Liver (tissue), 9 donors: Measurements from ENCODE around the gene C1QA. TPM values are rescaled to one million over a fixed set of nuclear protein-coding genes. Genes with fewer than 3 reads are reported as not detected.

ENCODE experiments used
- DNase-seq: peaks from one replicate; pipeline ENCODE4 v3.0.0-alpha.2; 2017; ENCODE audit warnings: low spot score
- H3K27ac ChIP-seq, 2 donors: one replicate each; pipeline ENCODE4 v1.7.0; 2013; ENCODE audit warnings: inconsistent platforms in 2 of 2, low read length in 2 of 2, control low read depth in 1 of 2, low read depth in 1 of 2, mild to moderate bottlenecking in 1 of 2
- H3K27me3 ChIP-seq, 4 donors: one replicate each; pipeline versions ENCODE4 v1.6.1 to v1.7.0; 2013; ENCODE audit warnings: low read length in 3 of 4, inconsistent platforms in 1 of 4, mild to moderate bottlenecking in 1 of 4, moderate library complexity in 1 of 4; ENCODE audit not compliant: control insufficient read depth in 4 of 4, insufficient read depth in 4 of 4
- H3K36me3 ChIP-seq, 4 donors: one replicate each; pipeline versions ENCODE4 v1.6.1 to v1.7.0; 2013; ENCODE audit warnings: low read length in 3 of 4, mild to moderate bottlenecking in 3 of 4, low read depth in 1 of 4, moderate library complexity in 1 of 4; ENCODE audit not compliant: control insufficient read depth in 4 of 4, insufficient read depth in 3 of 4
- H3K4me1 ChIP-seq, 4 donors: one replicate each; pipeline versions ENCODE4 v1.6.1 to v1.7.0; 2013; ENCODE audit warnings: low read length in 3 of 4, mild to moderate bottlenecking in 3 of 4, moderate library complexity in 1 of 4; ENCODE audit not compliant: control insufficient read depth in 4 of 4, insufficient read depth in 4 of 4
- H3K4me3 ChIP-seq, 3 donors: one replicate each; pipeline versions ENCODE4 v1.6.1 to v1.7.0; 2013; ENCODE audit warnings: low read length in 3 of 3, control low read depth in 1 of 3, low read depth in 1 of 3, mild to moderate bottlenecking in 1 of 3
- H3K9ac ChIP-seq, 2 donors: one replicate each; pipeline ENCODE4 v1.7.0; 2013; ENCODE audit warnings: low read length in 2 of 2, mild to moderate bottlenecking in 2 of 2, moderate library complexity in 2 of 2, control low read depth in 1 of 2, low read depth in 1 of 2
- H3K9me3 ChIP-seq, 4 donors: one replicate each; pipeline versions ENCODE4 v1.6.1 to v1.7.0; 2013; ENCODE audit warnings: low read length in 3 of 4; ENCODE audit not compliant: control insufficient read depth in 4 of 4
- ATF3 ChIP-seq: IDR thresholded peaks from 2 replicates; pipeline ENCODE4 v1.6.1; 2016; ENCODE audit warnings: antibody characterized with exemption
- CTCF ChIP-seq: fragments of 150-350 bp; IDR thresholded peaks from 2 replicates; pipeline ENCODE4 v1.5.1; 2017; ENCODE audit warnings: improper control_type of control experiment, low read depth, low read length; ENCODE audit not compliant: missing input control
- FOXA1 ChIP-seq: IDR thresholded peaks from 2 replicates; pipeline ENCODE4 v1.6.1; 2016; ENCODE audit warnings: antibody characterized with exemption
- FOXA2 ChIP-seq: IDR thresholded peaks from 2 replicates; pipeline ENCODE4 v1.6.1; 2016; ENCODE audit warnings: antibody characterized with exemption
- GABPA ChIP-seq, 2 donors: IDR thresholded peaks in 1 of 2; conservative IDR thresholded peaks in 1 of 2; 2 replicates each; pipeline ENCODE4 v1.6.1; 2016; ENCODE audit warnings: antibody characterized with exemption in 2 of 2, mild to moderate bottlenecking in 1 of 2, moderate library complexity in 1 of 2
- HNF4A ChIP-seq, 2 donors: conservative IDR thresholded peaks; 2 replicates each; pipeline ENCODE4 v1.6.1; 2016; ENCODE audit warnings: antibody characterized with exemption in 2 of 2, mild to moderate bottlenecking in 2 of 2
- HNF4G ChIP-seq: IDR thresholded peaks from 2 replicates; pipeline ENCODE4 v1.6.1; 2016; ENCODE audit warnings: antibody characterized with exemption
- JUND ChIP-seq, 2 donors: IDR thresholded peaks; 2 replicates each; pipeline ENCODE4 v1.6.1; 2016; ENCODE audit warnings: antibody characterized with exemption in 2 of 2
- MAX ChIP-seq: IDR thresholded peaks from 2 replicates; pipeline ENCODE4 v1.6.1; 2016; ENCODE audit warnings: antibody characterized with exemption
- NR2F2 ChIP-seq: IDR thresholded peaks from 2 replicates; pipeline ENCODE4 v1.6.1; 2016; ENCODE audit warnings: antibody characterized with exemption
- RAD21 ChIP-seq, 2 donors: IDR thresholded peaks; 2 replicates each; pipeline ENCODE4 v1.6.1; 2016; ENCODE audit warnings: antibody characterized with exemption in 2 of 2, mild to moderate bottlenecking in 2 of 2
- REST ChIP-seq: IDR thresholded peaks from 2 replicates; pipeline ENCODE4 v1.6.1; 2016; ENCODE audit warnings: antibody characterized with exemption, mild to moderate bottlenecking
- RXRA ChIP-seq, 2 donors: IDR thresholded peaks; 2 replicates each; pipeline ENCODE4 v1.6.1; 2017 to 2018; ENCODE audit warnings: antibody characterized with exemption in 2 of 2, mild to moderate bottlenecking in 1 of 2
- SP1 ChIP-seq: IDR thresholded peaks from 2 replicates; pipeline ENCODE4 v1.6.1; 2018; ENCODE audit warnings: antibody characterized with exemption, mild to moderate bottlenecking
- TAF1 ChIP-seq: conservative IDR thresholded peaks from 2 replicates; pipeline ENCODE4 v1.6.1; 2016; ENCODE audit warnings: antibody characterized with exemption, mild to moderate bottlenecking
- YY1 ChIP-seq: IDR thresholded peaks from 2 replicates; pipeline ENCODE4 v1.6.1; 2016; ENCODE audit warnings: antibody characterized with exemption, mild to moderate bottlenecking
- ZBTB33 ChIP-seq: IDR thresholded peaks from 2 replicates; pipeline ENCODE4 v1.6.1; 2016; ENCODE audit warnings: antibody characterized with exemption
- WGBS: extraction: QIAGEN DNeasy Blood & Tissue Kit; methylation state at CpG from one replicate; pipeline ENCODE4 v1.1.7; 2013; 5-methylcytosine and 5-hydroxymethylcytosine counted together
- polyA plus RNA-seq, 2 donors: library from polyadenylated mRNA; stranded (reverse) in 1 of 2; unstranded in 1 of 2; fragments of 200-250 nt in 1 of 2; fragments of >200 nt in 1 of 2; fragmentation: Nextera tagmentation in 1 of 2; extraction: Ambion mirVana in 1 of 2; gene quantifications; one replicate each; pipeline versions ENCODE4 v1.2.1 to v1.2.3, GENCODE V29; 2013 to 2015
- total RNA-seq, 2 donors: library from RNA; depleted of rRNA; stranded (reverse); fragments of >200 nt; gene quantifications; one replicate each; pipeline ENCODE4 v1.2.3, GENCODE V29; 2014
- donor health status: healthy.
- donor health status: healthy.
- donor health status: healthy.
- donor health status: healthy.
- donor health status: healthy.

C1QA gene
- total and polyA plus RNA-seq, 4 donors, result 73.0 to 243 (median 94.6) TPM

- H3K9ac ChIP-seq, result no peak overlapping the region
- 5% methylated on average over 1 of the region's 1 CpG for WGBS
- TF ChIP-seq ATF3, result no peak
- TF ChIP-seq MAX, result no peak
- TF ChIP-seq REST, result no peak
- no peak for TF ChIP-seq YY1
- peaks cover 0 to 1% (median 0%) of the 10 kb centered on the region in 4 donors for H3K4me1 ChIP-seq
- no peak overlapping the region for H3K4me3 ChIP-seq
- H3K27ac ChIP-seq, result no peak overlapping the region
- H3K36me3 ChIP-seq, result no peaks in the 10 kb centered on the region
- DNase-seq, result no peak
- H3K27me3 ChIP-seq, result no peaks in the 10 kb centered on the region
- H3K9me3 ChIP-seq, result no peaks in the 10 kb centered on the region
Measured at GRCh38 chr1:22646384-22646783, 10.0 kb downstream of the C1QA start.

- 94% methylated on average over 13 of the region's 13 CpGs for WGBS
- DNase-seq, result no peak
- Histone ChIP-seq H3K36me3 (no peaks in the 10 kb centered on the region), H3K4me3 (no peak overlapping the region), H3K27ac (no peak overlapping the region), H3K27me3 (no peaks in the 10 kb centered on the region), H3K9ac (no peak overlapping the region), H3K4me1 (no peaks in the 10 kb centered on the region), H3K9me3 (no peaks in the 10 kb centered on the region)
- no peak for TF ChIP-seq ATF3
- TF ChIP-seq HNF4G, result no peak
- TF ChIP-seq ZBTB33, result no peak
- no peak for TF ChIP-seq HNF4A (conservative IDR thresholded peaks at IDR 0.05)
- TF ChIP-seq FOXA2, result no peak
- no peak for TF ChIP-seq FOXA1
- no peak for TF ChIP-seq NR2F2
- TF ChIP-seq MAX, result no peak
- TF ChIP-seq RXRA (IDR thresholded peaks at IDR 0.05), result no peak
- no peak for TF ChIP-seq YY1
- no peak for TF ChIP-seq GABPA (IDR thresholded peaks at IDR 0.05 in 1 of 2, conservative IDR thresholded peaks at IDR 0.05 in 1 of 2)
- no peak for TF ChIP-seq JUND (IDR thresholded peaks at IDR 0.05)
- no peak for TF ChIP-seq SP1
- no peak for TF ChIP-seq TAF1
- no peak for TF ChIP-seq CTCF
- no peak for TF ChIP-seq RAD21 (IDR thresholded peaks at IDR 0.05)
- no peak for TF ChIP-seq REST
Measured at GRCh38 chr1:22650089-22650693, 13.8 kb downstream of the C1QA start.
